GM21529 (cell line): ENCODE results near the gene RNF167.
A peak's percentile ranks its signal among the peaks of the same experiment; 100 is the strongest.

Source experiments
- ATAC-seq: cut with Tn5 transposase; IDR thresholded peaks from one replicate; pipeline ENCODE4 v1.9.1; 2021; ENCODE audit not compliant: unreplicated experiment

RNF167 gene

GRCh38 chr17:4937553-4937952, 2.5 kb upstream of the RNF167 start:
- no peak for ATAC-seq

GRCh38 chr17:4938069-4938491, 2.0 kb upstream of the RNF167 start:
- no peak for ATAC-seq

- ATAC-seq, result no peak
These were observed 1.2 kb upstream of the RNF167 start for GRCh38 chr17:4938688-4939545.

- no peak for ATAC-seq
These were observed 597 bp upstream of the RNF167 start for GRCh38 chr17:4939546-4939795.

- no peak for ATAC-seq
These were observed 669 bp downstream of the RNF167 start for GRCh38 chr17:4940555-4941318.

- no peak for ATAC-seq
These were observed 1.2 kb downstream of the RNF167 start for GRCh38 chr17:4941319-4941610.

GRCh38 chr17:4942760-4943508, 2.9 kb downstream of the RNF167 start:
- ATAC-seq, result no peak

GRCh38 chr17:4944163-4944553, 4.1 kb downstream of the RNF167 start:
- ATAC-seq, result no peak

- ATAC-seq, result no peak
These were observed 4.6 kb downstream of the RNF167 start for GRCh38 chr17:4944554-4945175.

- ATAC-seq, result peak; percentile 27
These were observed 5.3 kb downstream of the RNF167 start for GRCh38 chr17:4945176-4945943.

GRCh38 chr17:4945944-4946280, 5.8 kb downstream of the RNF167 start:
- no peak for ATAC-seq

- no peak for ATAC-seq
These were observed 6.4 kb downstream of the RNF167 start for GRCh38 chr17:4946312-4946976.

- no peak for ATAC-seq
These were observed 6.9 kb downstream of the RNF167 start for GRCh38 chr17:4947010-4947410.

GRCh38 chr17:4947411-4948165, 7.5 kb downstream of the RNF167 start:
- ATAC-seq, result no peak

- peak; percentile 28 for ATAC-seq
These were observed 8.3 kb downstream of the RNF167 start, which contains the start of gene PFN1 for GRCh38 chr17:4948166-4948930. Gene PFN1 (minus strand): TSS chr17:4948530. CDS start chr17:4948394, 136 bp downstream.

- peak; percentile 30 for ATAC-seq
These were observed 8.9 kb downstream of the RNF167 start for GRCh38 chr17:4948931-4949320.

- ATAC-seq, result no peak
These were observed 9.4 kb downstream of the RNF167 start for GRCh38 chr17:4949321-4950074.
